Measurements from ENCODE around the gene CDH4.

- TF ChIP-seq, protein P1, sequence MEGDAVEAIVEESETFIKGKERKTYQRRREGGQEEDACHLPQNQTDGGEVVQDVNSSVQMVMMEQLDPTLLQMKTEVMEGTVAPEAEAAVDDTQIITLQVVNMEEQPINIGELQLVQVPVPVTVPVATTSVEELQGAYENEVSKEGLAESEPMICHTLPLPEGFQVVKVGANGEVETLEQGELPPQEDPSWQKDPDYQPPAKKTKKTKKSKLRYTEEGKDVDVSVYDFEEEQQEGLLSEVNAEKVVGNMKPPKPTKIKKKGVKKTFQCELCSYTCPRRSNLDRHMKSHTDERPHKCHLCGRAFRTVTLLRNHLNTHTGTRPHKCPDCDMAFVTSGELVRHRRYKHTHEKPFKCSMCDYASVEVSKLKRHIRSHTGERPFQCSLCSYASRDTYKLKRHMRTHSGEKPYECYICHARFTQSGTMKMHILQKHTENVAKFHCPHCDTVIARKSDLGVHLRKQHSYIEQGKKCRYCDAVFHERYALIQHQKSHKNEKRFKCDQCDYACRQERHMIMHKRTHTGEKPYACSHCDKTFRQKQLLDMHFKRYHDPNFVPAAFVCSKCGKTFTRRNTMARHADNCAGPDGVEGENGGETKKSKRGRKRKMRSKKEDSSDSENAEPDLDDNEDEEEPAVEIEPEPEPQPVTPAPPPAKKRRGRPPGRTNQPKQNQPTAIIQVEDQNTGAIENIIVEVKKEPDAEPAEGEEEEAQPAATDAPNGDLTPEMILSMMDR (optimal IDR thresholded peaks at IDR 0.05 in 1 of 3, IDR thresholded peaks at IDR 0.05 in 1 of 3, conservative IDR thresholded peaks at IDR 0.05 in 1 of 3; ENCODE audit: extremely low read depth in 1 of 3, insufficient read depth in 2 of 3, low read length in 3 of 3), result no peak
- no peak for TF ChIP-seq EZH2 (IDR thresholded peaks at IDR 0.05; ENCODE audit: low read length)
Observed at GRCh38 chr20:61897401-61898295, 645.6 kb downstream of the CDH4 start.

All from keratinocyte (primary cell).